ENCODE results near the gene GGTLC2. TPM values are rescaled to one million over a fixed set of nuclear protein-coding genes. Genes with fewer than 3 reads are reported as not detected.

Gene GGTLC2
- total RNA-seq, 1 experiment from 2014 or later = not detected

DNA sequence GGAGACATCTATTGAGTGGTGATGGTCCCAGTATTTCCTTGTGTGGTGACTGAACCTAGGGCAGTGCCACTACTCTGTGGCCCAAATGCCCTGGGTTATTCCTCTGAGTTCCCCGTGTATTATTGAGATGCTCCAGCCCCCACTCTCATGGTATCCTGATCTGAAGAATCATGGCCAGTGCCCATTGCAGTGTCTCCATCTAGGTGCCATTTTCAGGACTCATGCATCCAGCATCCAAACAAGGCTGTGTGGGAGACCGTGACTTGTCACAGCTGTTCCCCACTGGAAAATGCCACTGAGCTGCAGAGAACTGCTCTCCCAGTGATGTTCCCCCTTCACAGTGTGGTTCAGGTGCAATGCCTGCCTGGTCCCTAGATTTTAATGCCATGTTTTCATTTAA is 24.7 kb downstream of the GGTLC2 start:
- H3K4me1 ChIP-seq (ENCODE audit: insufficient read depth, low read length) = no peaks in the 10 kb centered on the region
- peaks cover 4% of the 10 kb centered on the region; the same call in 1 of the 2 replicates for H3K27me3 ChIP-seq (ENCODE audit: low read length)
- ChIA-PET POLR2A (ENCODE audit: unreplicated experiment) (no interaction called here), CTCF (no interaction called here)
- DNase-seq (no peak), ATAC-seq (no peak)
- no peak overlapping the region for H3K4me2 ChIP-seq (ENCODE audit: low read length)
- intact Hi-C loops (cut with micrococcal nuclease) = no loop called here
- no peaks in the 10 kb centered on the region for H3F3A ChIP-seq (ENCODE audit: low read length, unreplicated experiment)
- H3K79me2 ChIP-seq (ENCODE audit: low read length) = no peaks in the 10 kb centered on the region
- no peak overlapping the region for H3K27ac ChIP-seq (ENCODE audit: low read length)
- H4K20me1 ChIP-seq (ENCODE audit: low read length) = no peaks in the 10 kb centered on the region
- H3K9ac ChIP-seq (ENCODE audit: low read length) = no peak overlapping the region
- no peaks in the 10 kb centered on the region for H3K36me3 ChIP-seq (ENCODE audit: low read depth, low read length)
- no peaks in the 10 kb centered on the region for H3K9me2 ChIP-seq (replicated peaks; ENCODE audit: low read length)
- no peaks in the 10 kb centered on the region; the same call in 1 of the 2 replicates for H3K9me3 ChIP-seq (ENCODE audit: low read length)
- no peak overlapping the region for H2AFZ ChIP-seq (ENCODE audit: low read length)
- no TSS peak for BruUV-seq (replicated peaks)
- TF ChIP-seq CTCF (conservative IDR thresholded peaks at IDR 0.05; ENCODE audit: low read depth, low read length) = no peak
- no peak for TF ChIP-seq EZH2 (IDR thresholded peaks at IDR 0.05; ENCODE audit: low read length, unreplicated experiment)
- TF ChIP-seq EZH2phosphoT487 (IDR thresholded peaks at IDR 0.05; ENCODE audit: borderline replicate concordance, low read length) = no peak
- no peak overlapping the region for H3K4me3 ChIP-seq (ENCODE audit: low read length)

DNA sequence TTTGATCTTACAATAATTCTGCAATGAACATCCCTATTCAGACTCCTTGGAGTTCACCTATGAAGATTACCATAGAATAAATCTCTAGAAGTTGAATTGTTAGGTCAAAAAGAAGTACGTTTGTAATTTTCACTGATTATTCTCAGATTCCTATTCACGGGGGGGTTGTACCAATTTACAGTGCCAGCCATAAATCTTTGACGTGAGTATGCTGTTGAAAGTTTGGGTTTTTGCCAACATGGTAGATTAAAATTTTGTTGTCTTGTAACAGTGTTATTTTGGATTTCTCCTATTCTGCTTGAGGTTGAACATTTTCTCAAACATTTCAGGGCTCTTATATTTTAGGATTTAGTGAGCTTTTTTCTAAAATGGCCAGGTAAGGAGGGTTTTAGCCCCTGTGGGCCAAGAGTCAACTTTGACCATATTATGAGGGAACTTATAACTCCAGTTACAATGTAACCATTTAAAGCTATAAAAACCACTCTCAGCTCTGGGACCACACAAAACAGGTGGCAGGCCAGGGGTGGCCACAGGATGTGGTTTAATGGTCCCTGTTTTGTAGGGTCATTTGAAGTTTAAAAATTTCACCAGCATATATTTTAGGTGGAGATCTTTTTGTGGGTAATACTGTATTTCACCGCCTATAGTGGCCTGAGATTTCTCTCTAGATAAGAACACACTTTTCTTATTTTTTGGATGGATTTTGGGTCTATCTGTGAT is 25.8 kb downstream of the GGTLC2 start:
- ChIA-PET CTCF (no interaction called here), POLR2A (ENCODE audit: unreplicated experiment) (no interaction called here)
- H3K9me2 ChIP-seq (replicated peaks; ENCODE audit: low read length) = no peaks in the 10 kb centered on the region
- intact Hi-C loops (cut with micrococcal nuclease) = no loop called here
- TF ChIP-seq CTCF (conservative IDR thresholded peaks at IDR 0.05; ENCODE audit: low read depth, low read length) (no peak), EZH2 (IDR thresholded peaks at IDR 0.05; ENCODE audit: low read length, unreplicated experiment) (no peak), EZH2phosphoT487 (IDR thresholded peaks at IDR 0.05; ENCODE audit: borderline replicate concordance, low read length) (no peak)
- no peaks in the 10 kb centered on the region; the same call in 1 of the 2 replicates for H3K9me3 ChIP-seq (ENCODE audit: low read length)
- no peak overlapping the region for H3K4me3 ChIP-seq (ENCODE audit: low read length)
- no peaks in the 10 kb centered on the region for H4K20me1 ChIP-seq (ENCODE audit: low read length)
- H2AFZ ChIP-seq (ENCODE audit: low read length) = no peak overlapping the region
- H3F3A ChIP-seq (ENCODE audit: low read length, unreplicated experiment) = no peaks in the 10 kb centered on the region
- BruUV-seq (replicated peaks) = no TSS peak
- H3K27ac ChIP-seq (ENCODE audit: low read length) = no peak overlapping the region
- H3K4me1 ChIP-seq (ENCODE audit: insufficient read depth, low read length) = no peaks in the 10 kb centered on the region
- H3K27me3 ChIP-seq (ENCODE audit: low read length) = peaks cover 4% of the 10 kb centered on the region; the same call in 1 of the 2 replicates
- DNase-seq = no peak
- no peak for ATAC-seq
- no peaks in the 10 kb centered on the region for H3K79me2 ChIP-seq (ENCODE audit: low read length)
- H3K4me2 ChIP-seq (ENCODE audit: low read length) = no peak overlapping the region
- H3K36me3 ChIP-seq (ENCODE audit: low read depth, low read length) = no peaks in the 10 kb centered on the region
- H3K9ac ChIP-seq (ENCODE audit: low read length) = no peak overlapping the region

GRCh38 chr22:22671506-22671905 is 27.1 kb downstream of the GGTLC2 start:
- Histone ChIP-seq H3K9me3 (ENCODE audit: low read length) (no peaks in the 10 kb centered on the region; the same call in 1 of the 2 replicates), H3K4me1 (ENCODE audit: insufficient read depth, low read length) (no peaks in the 10 kb centered on the region), H2AFZ (ENCODE audit: low read length) (no peak overlapping the region), H3F3A (ENCODE audit: low read length, unreplicated experiment) (no peaks in the 10 kb centered on the region), H3K36me3 (ENCODE audit: low read depth, low read length) (no peaks in the 10 kb centered on the region), H3K9me2 (replicated peaks; ENCODE audit: low read length) (no peaks in the 10 kb centered on the region), H4K20me1 (ENCODE audit: low read length) (no peaks in the 10 kb centered on the region), H3K4me3 (ENCODE audit: low read length) (no peak overlapping the region), H3K9ac (ENCODE audit: low read length) (no peak overlapping the region), H3K27ac (ENCODE audit: low read length) (no peak overlapping the region), H3K4me2 (ENCODE audit: low read length) (no peak overlapping the region), H3K27me3 (ENCODE audit: low read length) (peaks cover 6% of the 10 kb centered on the region), H3K79me2 (ENCODE audit: low read length) (no peaks in the 10 kb centered on the region)
- BruUV-seq (replicated peaks) = no TSS peak
- ChIA-PET POLR2A (ENCODE audit: unreplicated experiment) (no interaction called here), CTCF (no interaction called here)
- TF ChIP-seq EZH2 (IDR thresholded peaks at IDR 0.05; ENCODE audit: low read length, unreplicated experiment) = no peak
- TF ChIP-seq CTCF (conservative IDR thresholded peaks at IDR 0.05; ENCODE audit: low read depth, low read length) = no peak
- TF ChIP-seq EZH2phosphoT487 (IDR thresholded peaks at IDR 0.05; ENCODE audit: borderline replicate concordance, low read length) = no peak
- DNase-seq = no peak
- ATAC-seq = no peak
- intact Hi-C loops (cut with micrococcal nuclease) = no loop called here
